HEK293 (cell line): Measurements from ENCODE around the gene INTS1.

Experiments used
- CTCF ChIA-PET: fragments of 350-600 bp; formaldehyde crosslinking; extraction: SDS; loops from one replicate; lab custom pipeline; 2021; ENCODE audit warnings: antibody characterized with exemption; lab: Yijun Ruan, JAX
- POLR2A ChIA-PET: fragments of 300-600 bp; formaldehyde crosslinking; extraction: SDS; loops from one replicate; lab custom pipeline; 2020; ENCODE audit warnings: antibody characterized with exemption, inconsistent platforms; lab: Yijun Ruan, JAX
- H3K27ac ChIP-seq: fragments of 200-500 bp; sonication (Bioruptor generic); 2 replicates; pipeline ENCODE4 v1.5.1; 2014; ENCODE audit warnings: low read depth, low read length, control low read depth, inconsistent platforms; ENCODE audit errors: extremely low read depth
- H3K36me3 ChIP-seq, 2 experiments: fragments of 200-500 bp in 1 of 2; sonication (Bioruptor generic) in 1 of 2; 1 replicate in 1 of 2; 2 replicates in 1 of 2; pipeline ENCODE4 v1.5.1; 2014 to 2017; ENCODE audit warnings: inconsistent platforms in 2 of 2, low read length in 2 of 2; ENCODE audit not compliant: control insufficient read depth in 2 of 2, insufficient read depth in 1 of 2
- H3K4me1 ChIP-seq: fragments of 200-500 bp; sonication (Bioruptor generic); 2 replicates; pipeline ENCODE4 v1.5.1; 2014; ENCODE audit warnings: mild to moderate bottlenecking, low read length, inconsistent platforms; ENCODE audit not compliant: control insufficient read depth, insufficient read depth
- H3K4me3 ChIP-seq: 2 replicates; pipeline ENCODE4 v1.5.1; 2011; ENCODE audit warnings: low read depth, mild to moderate bottlenecking, control low read depth, low read length, moderate library complexity
- H3K9me3 ChIP-seq: fragments of 200-500 bp; sonication (Bioruptor generic); 2 replicates; pipeline ENCODE4 v1.5.1; 2014; ENCODE audit warnings: low read depth, low read length, inconsistent platforms; ENCODE audit not compliant: control insufficient read depth, insufficient read depth
- BCL6B ChIP-seq: fragments of 450-650 bp; formaldehyde crosslinking; IDR thresholded peaks from 2 replicates; pipeline ENCODE4 v1.5.1; 2017; ENCODE audit warnings: missing biosample characterization, missing genetic modification characterization
- KLF1 ChIP-seq: fragments of 450-650 bp; formaldehyde crosslinking; IDR thresholded peaks from 2 replicates; pipeline ENCODE4 v1.5.1; 2016; ENCODE audit warnings: missing biosample characterization, missing genetic modification characterization
- KLF10 ChIP-seq: fragments of 450-650 bp; IDR thresholded peaks from 2 replicates; pipeline ENCODE4 v1.5.1; 2018; ENCODE audit warnings: missing biosample characterization, mild to moderate bottlenecking, missing genetic modification characterization
- KLF7 ChIP-seq: fragments of 450-650 bp; formaldehyde crosslinking; IDR thresholded peaks from 2 replicates; pipeline ENCODE4 v1.5.1; 2016; ENCODE audit warnings: missing biosample characterization, missing genetic modification characterization, borderline replicate concordance
- KLF9 ChIP-seq: fragments of 450-650 bp; formaldehyde crosslinking; IDR thresholded peaks from 2 replicates; pipeline ENCODE4 v1.5.1; 2016; ENCODE audit warnings: missing biosample characterization, missing genetic modification characterization, low read depth
- MEIS1 ChIP-seq: sonication (generic); formaldehyde crosslinking; IDR thresholded peaks from 2 replicates; pipeline ENCODE4 v1.8.1; 2022; ENCODE audit warnings: missing genetic modification reagents, mild to moderate bottlenecking, borderline replicate concordance
- MYNN ChIP-seq: fragments of 450-650 bp; formaldehyde crosslinking; IDR thresholded peaks from 2 replicates; pipeline ENCODE4 v1.5.1; 2016; ENCODE audit warnings: missing biosample characterization, missing genetic modification characterization, borderline replicate concordance
- PRDM10 ChIP-seq: fragments of 450-650 bp; formaldehyde crosslinking; IDR thresholded peaks from 2 replicates; pipeline ENCODE4 v1.5.1; 2016; ENCODE audit warnings: missing biosample characterization, missing genetic modification characterization
- YY2 ChIP-seq: fragments of 450-650 bp; formaldehyde crosslinking; IDR thresholded peaks from 2 replicates; pipeline ENCODE4 v1.5.1; 2016; ENCODE audit warnings: missing biosample characterization, missing genetic modification characterization
- ZNF174 ChIP-seq: fragments of 450-650 bp; formaldehyde crosslinking; IDR thresholded peaks from 2 replicates; pipeline ENCODE4 v1.5.0; 2017; ENCODE audit warnings: missing biosample characterization, mild to moderate bottlenecking, missing genetic modification characterization
- ZNF274 ChIP-seq, 2 experiments: fragments of 200-500 bp in 1 of 2; fragments of 450-650 bp in 1 of 2; sonication (Bioruptor generic) in 1 of 2; formaldehyde crosslinking in 1 of 2; IDR thresholded peaks; 2 replicates each; pipeline versions ENCODE4 v1.5.1 to v1.6.1; 2014 to 2016; ENCODE audit warnings: borderline replicate concordance in 1 of 2, inconsistent platforms in 1 of 2, low read length in 1 of 2, missing biosample characterization in 1 of 2, missing genetic modification characterization in 1 of 2
- ZNF433 ChIP-seq: fragments of 450-650 bp; formaldehyde crosslinking; IDR thresholded peaks from 2 replicates; pipeline ENCODE4 v1.5.1; 2016; ENCODE audit warnings: missing biosample characterization, missing genetic modification characterization, low read depth
- ZNF473 ChIP-seq: fragments of 450-650 bp; formaldehyde crosslinking; IDR thresholded peaks from 2 replicates; pipeline ENCODE4 v1.5.1; 2017; ENCODE audit warnings: missing biosample characterization, missing genetic modification characterization
- ZNF521 ChIP-seq: fragments of 450-650 bp; formaldehyde crosslinking; IDR thresholded peaks from 2 replicates; pipeline ENCODE4 v1.5.1; 2017; ENCODE audit warnings: missing biosample characterization, mild to moderate bottlenecking, missing genetic modification characterization
- ZNF560 ChIP-seq: fragments of 450-650 bp; formaldehyde crosslinking; IDR thresholded peaks from 2 replicates; pipeline ENCODE4 v1.5.1; 2017; ENCODE audit warnings: missing biosample characterization, missing genetic modification characterization, borderline replicate concordance
- ZNF561 ChIP-seq: fragments of 450-650 bp; IDR thresholded peaks from 2 replicates; pipeline ENCODE4 v1.5.1; 2018; ENCODE audit warnings: missing biosample characterization, missing genetic modification characterization, borderline replicate concordance
- ZNF768 ChIP-seq: fragments of 450-650 bp; formaldehyde crosslinking; IDR thresholded peaks from 2 replicates; pipeline ENCODE4 v1.5.1; 2018; ENCODE audit warnings: missing biosample characterization, mild to moderate bottlenecking, missing genetic modification characterization
- ZNF777 ChIP-seq: fragments of 450-650 bp; formaldehyde crosslinking; IDR thresholded peaks from 2 replicates; pipeline ENCODE4 v1.5.1; 2017; ENCODE audit warnings: missing biosample characterization, missing genetic modification characterization, borderline replicate concordance
- TF ChIP-seq, protein P1 (sequence below): fragments of 450-650 bp; formaldehyde crosslinking; IDR thresholded peaks from 2 replicates; pipeline ENCODE4 v1.5.1; 2016; ENCODE audit warnings: missing biosample characterization, missing genetic modification characterization
- TF ChIP-seq, protein P2 (sequence below): fragments of 450-650 bp; formaldehyde crosslinking; IDR thresholded peaks from 2 replicates; pipeline ENCODE4 v1.5.1; 2016; ENCODE audit warnings: missing biosample characterization, missing genetic modification characterization, borderline replicate concordance

Gene INTS1

GRCh38 chr7:1492640-1493039 lies 11.5 kb downstream of the INTS1 start:
- Histone ChIP-seq H3K36me3 (peaks cover 0 to 85% of the 10 kb centered on the region in 2 experiments; a peak in 2 of 3 replicates), H3K4me1 (no peaks in the 10 kb centered on the region), H3K27ac (no peak overlapping the region), H3K4me3 (no peak overlapping the region), H3K9me3 (no peaks in the 10 kb centered on the region)
- ChIA-PET CTCF (no interaction called here), POLR2A (no interaction called here)
- TF ChIP-seq KLF1 (tag by site-specific recombination), result no peak
- no peak for TF ChIP-seq ZNF777
- TF ChIP-seq KLF10, result no peak

GRCh38 chr7:1492221-1492620 lies 12.0 kb downstream of the INTS1 start:
- POLR2A ChIA-PET, result no interaction called here
- H3K36me3 ChIP-seq, result peaks cover 0 to 85% of the 10 kb centered on the region in 2 experiments; a peak in 2 of 3 replicates
- H3K9me3 ChIP-seq, result no peaks in the 10 kb centered on the region
- no peak overlapping the region for H3K4me3 ChIP-seq
- H3K27ac ChIP-seq, result no peak overlapping the region
- TF ChIP-seq ZNF560 (tag by site-specific recombination), result no peak
- TF ChIP-seq ZNF433, result no peak
- no peak for TF ChIP-seq ZNF521
- no peak for TF ChIP-seq ZNF473
- no peak for TF ChIP-seq BCL6B (tag by site-specific recombination)
- no peak for TF ChIP-seq PRDM10
- no peak for TF ChIP-seq ZNF274 (IDR thresholded peaks at IDR 0.05; ENCODE audit: low read length)
- no peak for TF ChIP-seq ZNF274 (tag by site-specific recombination; IDR thresholded peaks at IDR 0.05; ENCODE audit: borderline replicate concordance)
- no peak for TF ChIP-seq KLF9
- TF ChIP-seq MEIS1, result no peak
- H3K4me1 ChIP-seq, result no peaks in the 10 kb centered on the region
- CTCF ChIA-PET, result no interaction called here

DNA sequence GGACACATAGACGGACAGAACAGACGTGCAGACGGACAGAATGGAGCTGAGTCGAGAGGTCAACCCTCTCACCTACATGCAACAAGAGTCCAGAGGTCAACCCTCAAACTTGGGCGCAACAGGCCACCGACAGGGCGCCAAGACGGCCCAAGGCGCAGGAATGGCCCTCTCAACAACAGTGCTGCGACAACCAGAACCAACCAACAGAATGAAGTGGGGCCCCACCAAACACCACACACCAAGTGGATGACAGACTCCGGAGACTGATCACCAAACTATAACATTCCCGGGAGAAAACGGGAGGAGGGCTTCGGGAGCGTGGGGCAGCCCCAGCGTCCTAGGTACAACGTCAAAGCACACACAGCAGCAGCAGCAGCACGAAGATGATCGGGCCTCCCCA lies 13.4 kb downstream of the INTS1 start:
- no peaks in the 10 kb centered on the region for H3K9me3 ChIP-seq
- TF ChIP-seq ZNF174 (tag by site-specific recombination), result no peak
- H3K36me3 ChIP-seq, result peaks cover 6 to 79% of the 10 kb centered on the region in 2 experiments; a peak in 2 of 3 replicates
- no peak overlapping the region for H3K4me3 ChIP-seq
- ChIA-PET CTCF (interaction anchor here (0.7 to 1.3 kb wide), 2 partner anchors 16 to 298 kb away, joined by 3 to 4 read pairs; no protein-coding TSS in a partner anchor), POLR2A (no interaction called here)
- H3K4me1 ChIP-seq, result no peaks in the 10 kb centered on the region
- no peak overlapping the region for H3K27ac ChIP-seq

DNA sequence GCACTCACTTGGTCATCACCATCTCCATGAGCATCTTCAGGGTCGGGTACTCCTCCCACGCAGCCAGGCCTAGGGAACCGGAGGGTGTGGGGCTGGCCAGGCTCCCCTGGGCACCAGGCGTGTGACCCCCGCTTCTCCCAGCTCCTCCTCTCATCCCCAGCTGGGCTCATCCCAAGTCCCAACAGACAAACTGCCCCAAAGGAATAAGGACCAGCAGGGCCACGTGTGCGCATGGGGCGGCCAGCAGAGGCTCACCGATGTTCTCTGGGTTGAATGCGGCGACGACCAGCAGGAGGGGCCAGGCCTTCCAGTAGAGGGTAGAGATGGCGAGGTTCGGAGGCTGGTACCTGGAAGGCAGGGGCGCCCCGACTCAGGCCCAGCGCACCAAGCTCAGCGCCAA lies 14.9 kb downstream of the INTS1 start:
- POLR2A ChIA-PET, result no interaction called here
- Histone ChIP-seq H3K4me3 (no peak overlapping the region), H3K36me3 (peaks cover 10 to 82% of the 10 kb centered on the region in 2 experiments; a peak in 2 of 3 replicates), H3K9me3 (no peaks in the 10 kb centered on the region), H3K27ac (no peak overlapping the region), H3K4me1 (no peaks in the 10 kb centered on the region)
- CTCF ChIA-PET, result interaction anchor here (0.8 kb wide), 1 partner anchor 16 kb away, joined by 3 read pairs; no protein-coding TSS in a partner anchor
- no peak for TF ChIP-seq ZNF561 (tag by site-specific recombination)
- TF ChIP-seq YY2 (tag by site-specific recombination), result no peak
- TF ChIP-seq ZNF768 (tag by site-specific recombination), result no peak
- no peak for TF ChIP-seq MYNN (tag by site-specific recombination)
- TF ChIP-seq, protein P1, sequence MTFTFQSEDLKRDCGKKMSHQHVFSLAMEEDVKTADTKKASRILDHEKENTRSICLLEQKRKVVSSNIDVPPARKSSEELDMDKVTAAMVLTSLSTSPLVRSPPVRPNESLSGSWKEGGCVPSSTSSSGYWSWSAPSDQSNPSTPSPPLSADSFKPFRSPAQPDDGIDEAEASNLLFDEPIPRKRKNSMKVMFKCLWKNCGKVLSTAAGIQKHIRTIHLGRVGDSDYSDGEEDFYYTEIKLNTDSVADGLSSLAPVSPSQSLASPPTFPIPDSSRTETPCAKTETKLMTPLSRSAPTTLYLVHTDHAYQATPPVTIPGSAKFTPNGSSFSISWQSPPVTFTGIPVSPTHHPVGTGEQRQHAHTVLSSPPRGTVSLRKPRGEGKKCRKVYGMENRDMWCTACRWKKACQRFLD, result no peak
- no peak for TF ChIP-seq KLF7 (tag by site-specific recombination)
- TF ChIP-seq, protein P2, sequence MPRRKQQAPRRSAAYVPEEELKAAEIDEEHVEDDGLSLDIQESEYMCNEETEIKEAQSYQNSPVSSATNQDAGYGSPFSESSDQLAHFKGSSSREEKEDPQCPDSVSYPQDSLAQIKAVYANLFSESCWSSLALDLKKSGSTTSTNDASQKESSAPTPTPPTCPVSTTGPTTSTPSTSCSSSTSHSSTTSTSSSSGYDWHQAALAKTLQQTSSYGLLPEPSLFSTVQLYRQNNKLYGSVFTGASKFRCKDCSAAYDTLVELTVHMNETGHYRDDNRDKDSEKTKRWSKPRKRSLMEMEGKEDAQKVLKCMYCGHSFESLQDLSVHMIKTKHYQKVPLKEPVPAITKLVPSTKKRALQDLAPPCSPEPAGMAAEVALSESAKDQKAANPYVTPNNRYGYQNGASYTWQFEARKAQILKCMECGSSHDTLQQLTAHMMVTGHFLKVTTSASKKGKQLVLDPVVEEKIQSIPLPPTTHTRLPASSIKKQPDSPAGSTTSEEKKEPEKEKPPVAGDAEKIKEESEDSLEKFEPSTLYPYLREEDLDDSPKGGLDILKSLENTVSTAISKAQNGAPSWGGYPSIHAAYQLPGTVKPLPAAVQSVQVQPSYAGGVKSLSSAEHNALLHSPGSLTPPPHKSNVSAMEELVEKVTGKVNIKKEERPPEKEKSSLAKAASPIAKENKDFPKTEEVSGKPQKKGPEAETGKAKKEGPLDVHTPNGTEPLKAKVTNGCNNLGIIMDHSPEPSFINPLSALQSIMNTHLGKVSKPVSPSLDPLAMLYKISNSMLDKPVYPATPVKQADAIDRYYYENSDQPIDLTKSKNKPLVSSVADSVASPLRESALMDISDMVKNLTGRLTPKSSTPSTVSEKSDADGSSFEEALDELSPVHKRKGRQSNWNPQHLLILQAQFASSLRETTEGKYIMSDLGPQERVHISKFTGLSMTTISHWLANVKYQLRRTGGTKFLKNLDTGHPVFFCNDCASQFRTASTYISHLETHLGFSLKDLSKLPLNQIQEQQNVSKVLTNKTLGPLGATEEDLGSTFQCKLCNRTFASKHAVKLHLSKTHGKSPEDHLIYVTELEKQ (tag by site-specific recombination), result no peak
